Activated CD4-positive, alpha-beta T cell treated with anti-CD3 and anti-CD28 coated beads for 1 hour (primary cell): Measurements from ENCODE around the gene THAP5.

Source experiments
- DNase-seq: peaks from one replicate; pipeline ENCODE4 v3.0.0-alpha.2; 2020

Gene THAP5

GRCh38 chr7:108569381-108570145, at the start of gene THAP5, which contains the start of gene DNAJB9:
Gene THAP5 (minus strand): TSS chr7:108569706. CDS start chr7:108569569, 137 bp downstream.
Gene DNAJB9 (plus strand): TSS chr7:108569874. CDS start chr7:108571727, 1,853 bp downstream.
- DNase-seq: peak; percentile 99

- DNase-seq: no peak
Observed at GRCh38 chr7:108618056-108618455, 48.5 kb upstream of the THAP5 start.

- no peak for DNase-seq
Observed at GRCh38 chr7:108614896-108615295, 45.4 kb upstream of the THAP5 start.

DNA sequence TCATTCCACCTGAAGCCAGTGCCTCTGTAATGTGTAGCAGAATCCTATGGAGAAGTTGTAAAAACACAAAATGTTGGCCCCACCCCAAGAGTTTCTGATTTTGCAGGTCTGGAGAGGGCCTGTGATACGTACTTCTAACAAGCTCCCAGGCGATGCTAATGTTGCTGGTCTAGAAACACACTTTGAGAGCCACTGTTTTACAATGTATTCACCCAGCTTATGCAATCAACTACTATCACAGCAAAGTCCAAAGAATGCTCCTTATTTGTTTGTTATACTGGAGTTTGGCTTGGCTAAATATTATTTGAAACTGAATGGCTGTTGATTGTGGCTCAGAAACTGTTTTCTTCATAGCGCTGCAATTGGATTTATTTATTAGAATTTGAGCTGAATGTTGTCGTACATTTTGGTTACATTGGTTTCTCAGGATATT, 44.5 kb upstream of the THAP5 start:
- DNase-seq: no peak

DNA sequence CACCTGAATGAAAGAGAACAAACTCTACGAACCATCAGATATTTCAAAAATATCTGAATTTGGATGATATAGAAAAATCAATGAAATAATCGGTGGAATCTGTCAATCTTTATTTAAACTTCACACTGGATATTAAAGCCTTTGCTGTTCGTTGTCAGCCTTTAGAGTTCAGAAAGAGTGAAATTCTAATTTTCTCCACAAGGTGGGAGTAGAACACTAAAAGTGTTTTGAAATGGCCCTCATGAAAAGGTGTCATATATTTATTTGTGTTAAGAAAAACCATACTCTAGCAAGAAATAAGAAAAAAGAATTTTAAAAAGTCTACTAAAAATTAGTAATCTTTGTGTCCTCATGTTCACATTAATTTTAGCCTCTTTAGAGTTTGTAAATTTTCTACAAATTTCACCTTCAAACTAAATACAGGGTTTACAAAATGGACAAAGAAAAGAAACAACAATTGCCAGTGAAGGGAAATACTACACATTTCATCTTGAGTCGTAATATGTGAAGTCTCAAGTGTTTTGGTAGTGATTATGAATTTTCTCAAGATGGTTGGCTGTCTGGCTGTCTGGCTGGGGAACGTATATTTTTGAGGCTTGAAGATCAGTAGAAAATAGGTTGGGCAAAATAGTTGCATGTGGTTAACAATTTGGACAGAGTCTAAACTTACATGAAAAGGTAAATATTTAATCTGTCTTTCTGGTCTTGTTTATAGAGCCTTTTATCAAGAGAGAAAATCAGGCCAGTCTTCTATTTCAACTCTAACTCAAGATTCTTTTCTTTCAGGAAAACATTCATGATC, 43.8 kb upstream of the THAP5 start:
- no peak for DNase-seq

DNA sequence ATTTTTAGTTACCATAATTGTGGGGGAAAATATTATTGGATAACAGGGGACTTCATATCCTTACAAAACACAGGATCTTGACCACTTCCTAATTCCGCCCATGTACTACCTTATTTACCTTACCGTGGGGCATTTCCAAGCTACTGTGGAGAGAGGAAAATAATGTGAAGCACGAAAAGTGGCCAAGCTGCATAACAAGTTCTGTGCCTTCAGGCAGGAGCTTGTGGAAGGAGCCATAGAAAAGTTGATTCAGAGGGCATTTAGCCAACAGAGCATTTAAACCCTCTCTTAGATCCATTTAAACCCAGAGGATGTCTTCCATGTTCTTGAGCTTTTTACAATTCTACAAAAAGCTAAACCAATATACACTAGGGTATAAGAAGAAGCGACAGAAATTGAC, 41.8 kb upstream of the THAP5 start:
- no peak for DNase-seq

- DNase-seq: no peak
Observed at GRCh38 chr7:108609643-108610042, 40.1 kb upstream of the THAP5 start.

DNA sequence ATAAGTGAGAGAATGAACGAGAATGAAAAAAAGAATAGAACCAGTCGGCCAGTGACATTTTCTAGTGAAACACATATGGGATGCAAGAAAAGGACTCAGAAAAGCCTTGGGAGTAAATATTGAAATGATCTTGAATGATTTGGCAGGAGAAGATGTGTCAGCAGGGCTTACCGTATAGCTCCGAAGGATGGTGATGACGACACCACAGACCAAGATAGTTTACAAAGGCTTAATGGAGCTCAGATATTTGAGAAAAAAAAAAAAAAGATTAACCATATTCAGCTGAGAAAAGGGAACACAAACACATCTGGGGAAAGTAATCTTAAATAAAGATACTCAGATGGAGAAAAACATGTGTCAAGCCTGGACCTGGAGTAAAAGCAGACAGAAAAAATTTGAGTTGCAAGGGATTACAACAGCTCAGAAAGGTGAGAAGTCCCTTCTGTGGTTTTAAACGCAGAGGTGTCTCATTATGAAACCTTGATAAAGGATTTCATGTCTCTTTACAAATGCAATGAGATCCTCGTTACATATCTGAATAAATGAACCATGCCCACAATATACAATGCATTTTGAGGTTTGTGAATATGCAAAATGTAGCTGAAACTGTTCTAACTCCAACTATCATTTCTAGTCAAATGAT, 36.2 kb upstream of the THAP5 start:
- no peak for DNase-seq

GRCh38 chr7:108604307-108605077, 35.0 kb upstream of the THAP5 start:
- DNase-seq: no peak

GRCh38 chr7:108603656-108604306, 34.3 kb upstream of the THAP5 start:
- no peak for DNase-seq

DNA sequence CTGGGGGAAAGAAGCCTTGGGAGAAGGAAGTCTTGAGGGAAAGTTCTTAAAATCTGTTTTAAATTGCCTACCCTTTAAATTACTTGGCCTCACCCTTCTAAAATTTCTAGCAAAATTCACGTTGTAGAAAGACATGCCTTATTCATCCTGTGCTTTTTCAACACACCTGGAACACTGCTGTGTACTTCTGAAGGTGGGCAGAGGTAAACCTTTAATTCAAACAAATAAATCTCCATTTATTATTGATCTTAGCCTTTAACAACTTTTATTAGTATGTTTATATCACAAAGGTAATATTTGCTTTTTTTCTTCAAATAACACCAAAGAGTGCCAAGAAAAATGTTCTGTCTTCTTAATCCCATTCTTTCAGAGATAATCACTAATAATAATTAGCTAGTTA, 30.9 kb upstream of the THAP5 start:
- no peak for DNase-seq

DNA sequence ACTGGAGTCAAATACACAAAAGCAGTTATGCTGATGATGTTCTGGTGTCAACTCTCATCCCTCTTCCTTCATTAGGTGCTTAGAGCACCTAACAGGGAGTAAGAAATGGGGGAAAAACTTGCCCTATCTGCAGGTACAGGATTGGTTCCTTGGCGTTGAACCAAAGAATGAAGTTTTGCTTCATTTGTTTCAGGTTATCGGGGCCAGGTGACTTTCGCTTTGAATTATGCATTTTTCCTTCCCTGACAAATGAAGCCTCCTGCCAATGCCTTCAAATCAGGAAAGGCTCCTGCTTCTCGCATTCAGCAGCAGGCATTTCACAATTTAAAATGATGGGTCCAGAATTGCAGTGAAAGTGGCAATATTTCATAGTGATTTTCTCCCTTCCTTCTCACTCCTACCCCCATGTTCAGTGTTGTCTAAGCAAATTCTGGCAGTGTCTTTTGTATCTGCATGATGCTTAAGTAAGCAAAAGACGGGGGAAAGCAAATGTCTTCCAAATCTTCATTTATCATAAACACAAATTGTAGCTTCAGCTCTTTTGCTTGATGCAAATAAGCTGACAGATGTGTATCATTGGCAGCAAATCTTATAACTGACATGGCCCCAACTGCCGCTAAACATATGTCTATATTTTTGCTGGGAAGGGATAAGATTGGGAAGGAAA, 29.5 kb upstream of the THAP5 start:
- no peak for DNase-seq

DNA sequence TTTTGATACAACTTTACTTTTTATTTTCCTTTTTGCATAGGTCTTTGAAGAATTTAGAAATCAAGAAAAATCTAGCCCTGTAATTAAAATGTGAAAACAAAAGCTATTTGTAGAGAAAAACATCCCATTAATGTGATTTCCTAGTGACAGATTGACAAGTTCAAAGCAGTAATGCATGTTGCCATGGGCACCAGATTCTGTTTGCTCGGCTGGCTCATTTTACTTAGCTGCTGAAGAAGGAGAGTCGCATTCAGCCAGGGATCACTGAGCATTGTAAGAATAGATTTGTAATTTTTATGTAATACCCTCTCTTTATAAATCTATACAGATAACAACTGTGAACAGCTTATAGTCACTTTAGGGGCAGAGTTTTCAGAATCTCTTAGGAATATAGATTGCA, 28.6 kb upstream of the THAP5 start:
- DNase-seq: no peak

- DNase-seq: no peak
Observed at GRCh38 chr7:108596560-108596959, 27.1 kb upstream of the THAP5 start.

- no peak for DNase-seq
Observed at GRCh38 chr7:108592646-108593201, 23.2 kb upstream of the THAP5 start.

GRCh38 chr7:108590606-108591005, 21.1 kb upstream of the THAP5 start:
- no peak for DNase-seq

DNA sequence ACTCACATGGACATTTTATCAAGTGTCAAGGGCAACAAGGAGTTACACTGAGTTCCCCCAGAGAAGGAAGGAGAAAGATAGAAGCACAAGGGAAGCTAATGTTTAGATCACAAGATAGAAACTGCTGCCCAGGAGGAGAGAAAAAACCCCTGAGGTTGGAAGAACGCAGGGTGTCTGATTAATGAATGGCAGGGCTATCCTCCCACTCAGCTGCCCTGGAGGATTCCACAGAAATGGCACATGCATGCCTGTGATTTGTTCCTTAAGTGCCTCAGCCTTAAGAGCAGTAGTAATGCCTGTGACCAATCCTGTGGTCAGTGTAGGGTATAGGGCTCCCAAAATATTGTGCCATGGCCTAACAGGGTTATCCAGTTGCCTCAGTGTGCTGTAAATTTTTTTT, 20.4 kb upstream of the THAP5 start:
- no peak for DNase-seq

DNA sequence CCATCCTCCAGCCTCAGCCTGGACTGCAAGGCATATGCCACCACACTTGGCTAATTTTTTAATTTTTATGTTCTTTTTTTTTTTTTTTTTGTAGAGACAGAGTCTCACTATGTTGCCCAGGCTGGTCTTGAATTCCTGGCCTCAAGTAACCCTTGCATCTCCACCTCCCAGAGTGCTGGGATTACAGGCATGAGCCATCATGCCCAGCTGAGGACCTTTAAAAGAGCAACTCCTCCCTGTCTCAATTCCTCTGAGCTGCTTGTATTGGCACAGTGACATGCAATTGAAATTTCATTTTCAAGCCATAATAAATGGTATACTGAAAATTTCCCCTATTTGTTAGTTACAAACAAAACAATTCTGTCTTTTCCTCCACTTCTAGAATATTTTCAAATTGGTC, 19.7 kb upstream of the THAP5 start:
- no peak for DNase-seq

GRCh38 chr7:108586274-108586710, 16.8 kb upstream of the THAP5 start:
- DNase-seq: no peak

- DNase-seq: no peak
Observed at GRCh38 chr7:108585843-108586242, 16.3 kb upstream of the THAP5 start.

DNA sequence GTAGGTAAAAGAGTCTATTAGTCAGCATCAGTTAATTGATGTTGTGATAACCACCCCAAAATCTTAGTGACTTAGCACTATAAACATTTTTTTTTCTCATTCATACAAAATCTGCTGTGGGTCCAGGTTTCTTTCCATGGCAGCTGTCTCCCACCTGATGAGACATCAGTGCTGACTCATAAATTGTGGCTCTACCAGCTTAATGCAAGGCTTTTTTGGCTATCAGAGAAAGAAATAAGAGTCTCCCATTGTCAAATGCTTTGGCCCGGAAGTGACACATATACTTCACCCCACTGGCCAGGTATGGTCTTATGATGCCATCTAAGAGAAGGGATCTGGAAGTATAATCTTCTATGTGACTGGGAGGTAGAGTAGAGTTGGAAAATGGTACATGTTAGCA, 14.7 kb upstream of the THAP5 start:
- no peak for DNase-seq
